SK-N-SH (cell line): Measurements from ENCODE around the gene ADH1B. TPM values are rescaled to one million over a fixed set of nuclear protein-coding genes. Genes with fewer than 3 reads are reported as not detected.

ENCODE experiments used
- CTCF ChIA-PET: fragments of 300-600, 350-600 bp; formaldehyde crosslinking; extraction: SDS; loops from one replicate; lab custom pipeline; 2021; lab: Yijun Ruan, JAX
- POLR2A ChIA-PET: fragments of 350-600 bp; sonication (Branson Sonifier 250); formaldehyde crosslinking; extraction: SDS; loops from one replicate; lab custom pipeline; 2020; ENCODE audit warnings: antibody characterized with exemption, inconsistent platforms; lab: Yijun Ruan, JAX
- DNase-seq: peaks from one replicate; pipeline ENCODE4 v3.0.0; 2012
- H2AFZ ChIP-seq: fragments of 200-600 bp; sonication (generic); 2 replicates; pipeline ENCODE4 v1.8.1; 2016; ENCODE audit warnings: antibody characterized with exemption, mild to moderate bottlenecking, low read depth
- H3F3A ChIP-seq: fragments of 200-600 bp; sonication (generic); replicated peaks from 2 replicates; pipeline ENCODE3; 2016; ENCODE audit warnings: antibody characterized with exemption, mild to moderate bottlenecking; ENCODE audit not compliant: insufficient read depth
- H3K27ac ChIP-seq, 2 experiments: fragments of 200-500 bp in 1 of 2; fragments of 200-600 bp in 1 of 2; sonication (Bioruptor generic) in 1 of 2; sonication (generic), shearing (Covaris generic) in 1 of 2; 2 replicates each; pipeline versions ENCODE4 v1.5.1 to v1.6.1; 2014 to 2016; ENCODE audit warnings: low read depth in 2 of 2, inconsistent platforms in 1 of 2, low read length in 1 of 2, mild to moderate bottlenecking in 1 of 2, mixed read lengths in 1 of 2
- H3K27me3 ChIP-seq: fragments of 200-600 bp; sonication (generic), shearing (Covaris generic); 2 replicates; pipeline ENCODE4 v1.6.1; 2016; ENCODE audit warnings: mixed run types; ENCODE audit not compliant: insufficient read depth
- H3K36me3 ChIP-seq, 2 experiments: fragments of 200-500 bp in 1 of 2; fragments of 200-600 bp in 1 of 2; sonication (Bioruptor generic) in 1 of 2; sonication (generic) in 1 of 2; replicated peaks in 1 of 2; 2 replicates each; pipeline versions ENCODE3 to v1.5.1; 2014 to 2016; ENCODE audit warnings: low read length in 1 of 2, mild to moderate bottlenecking in 1 of 2; ENCODE audit not compliant: insufficient read depth in 2 of 2, control insufficient read depth in 1 of 2
- H3K4me1 ChIP-seq, 2 experiments: fragments of 200-500 bp in 1 of 2; fragments of 200-600 bp in 1 of 2; sonication (Bioruptor generic) in 1 of 2; sonication (generic), shearing (Covaris generic) in 1 of 2; 2 replicates each; pipeline versions ENCODE4 v1.5.1 to v1.6.1; 2014 to 2016; ENCODE audit warnings: low read depth in 1 of 2, low read length in 1 of 2, mixed run types in 1 of 2; ENCODE audit not compliant: insufficient read depth in 2 of 2, control insufficient read depth in 1 of 2
- H3K4me2 ChIP-seq: fragments of 200-600 bp; sonication (generic), shearing (Covaris generic); 2 replicates; pipeline ENCODE4 v1.6.1; 2017; ENCODE audit warnings: mixed run types
- H3K4me3 ChIP-seq, 2 experiments: fragments of 200-500 bp in 1 of 2; fragments of 200-600 bp in 1 of 2; sonication (Bioruptor generic) in 1 of 2; sonication (generic), shearing (Covaris generic) in 1 of 2; 2 replicates each; pipeline versions ENCODE4 v1.5.1 to v1.8.1; 2014 to 2016; ENCODE audit warnings: low read depth in 2 of 2, inconsistent platforms in 1 of 2, low read length in 1 of 2, mild to moderate bottlenecking in 1 of 2, mixed read lengths in 1 of 2, moderate library complexity in 1 of 2
- H3K79me2 ChIP-seq: fragments of 200-600 bp; sonication (generic); 2 replicates; pipeline ENCODE4 v1.8.1; 2017; ENCODE audit warnings: mild to moderate bottlenecking; ENCODE audit not compliant: insufficient read depth
- H3K9ac ChIP-seq: fragments of 200-600 bp; sonication (generic); 2 replicates; pipeline ENCODE4 v1.6.1; 2017; ENCODE audit warnings: mixed run types
- H3K9me2 ChIP-seq: fragments of 200-600 bp; sonication (generic); 2 replicates; pipeline ENCODE4 v1.6.1; 2017; ENCODE audit warnings: mixed run types
- H3K9me3 ChIP-seq: fragments of 200-600 bp; sonication (generic); 2 replicates; pipeline ENCODE4 v1.6.1; 2017; ENCODE audit warnings: mixed run types, mild to moderate bottlenecking, moderate library complexity
- H4K20me1 ChIP-seq: fragments of 200-600 bp; sonication (generic); 2 replicates; pipeline ENCODE4 v1.6.1; 2017; ENCODE audit warnings: mild to moderate bottlenecking, mixed run types; ENCODE audit not compliant: insufficient read depth
- GABPA ChIP-seq: IDR thresholded peaks from 2 replicates; pipeline ENCODE4 v1.4.0; 2012; ENCODE audit warnings: low read depth, mild to moderate bottlenecking
- GATA2 ChIP-seq: sonication (generic); formaldehyde crosslinking; IDR thresholded peaks from 2 replicates; pipeline ENCODE4 v1.5.0; 2020; ENCODE audit warnings: mild to moderate bottlenecking, missing genetic modification reagents
- MXI1 ChIP-seq: IDR thresholded peaks from 2 replicates; pipeline ENCODE4 v1.6.1; 2012; ENCODE audit warnings: mild to moderate bottlenecking, low read depth, low read length, improper control_type of control experiment
- NFIC ChIP-seq: IDR thresholded peaks from 2 replicates; pipeline ENCODE4 v1.4.0; 2012; ENCODE audit warnings: borderline replicate concordance
- NRF1 ChIP-seq: IDR thresholded peaks from 2 replicates; pipeline ENCODE4 v1.6.1; 2012; ENCODE audit warnings: low read depth, mild to moderate bottlenecking, low read length
- polyA plus RNA-seq, 3 experiments: library from polyadenylated mRNA; depleted of rRNA; stranded (reverse); fragments of >200 nt; gene quantifications; 2 replicates each; pipeline ENCODE4 v1.2.3, GENCODE V29; 2012
- TF ChIP-seq, protein P1 (sequence below): fragments of 200-600 bp; sonication (generic); IDR thresholded peaks from 2 replicates; pipeline ENCODE4 v1.6.1; 2017; ENCODE audit warnings: antibody characterized with exemption, mild to moderate bottlenecking, moderate library complexity
- TF ChIP-seq, protein P2 (sequence below): IDR thresholded peaks from 2 replicates; pipeline ENCODE4 v1.4.0; 2012; ENCODE audit warnings: low read depth, borderline replicate concordance

ADH1B gene
- polyA plus RNA-seq, 1 of the 3 experiments (the other 2 are of a cell fraction): not detected

- TF ChIP-seq, protein P1, sequence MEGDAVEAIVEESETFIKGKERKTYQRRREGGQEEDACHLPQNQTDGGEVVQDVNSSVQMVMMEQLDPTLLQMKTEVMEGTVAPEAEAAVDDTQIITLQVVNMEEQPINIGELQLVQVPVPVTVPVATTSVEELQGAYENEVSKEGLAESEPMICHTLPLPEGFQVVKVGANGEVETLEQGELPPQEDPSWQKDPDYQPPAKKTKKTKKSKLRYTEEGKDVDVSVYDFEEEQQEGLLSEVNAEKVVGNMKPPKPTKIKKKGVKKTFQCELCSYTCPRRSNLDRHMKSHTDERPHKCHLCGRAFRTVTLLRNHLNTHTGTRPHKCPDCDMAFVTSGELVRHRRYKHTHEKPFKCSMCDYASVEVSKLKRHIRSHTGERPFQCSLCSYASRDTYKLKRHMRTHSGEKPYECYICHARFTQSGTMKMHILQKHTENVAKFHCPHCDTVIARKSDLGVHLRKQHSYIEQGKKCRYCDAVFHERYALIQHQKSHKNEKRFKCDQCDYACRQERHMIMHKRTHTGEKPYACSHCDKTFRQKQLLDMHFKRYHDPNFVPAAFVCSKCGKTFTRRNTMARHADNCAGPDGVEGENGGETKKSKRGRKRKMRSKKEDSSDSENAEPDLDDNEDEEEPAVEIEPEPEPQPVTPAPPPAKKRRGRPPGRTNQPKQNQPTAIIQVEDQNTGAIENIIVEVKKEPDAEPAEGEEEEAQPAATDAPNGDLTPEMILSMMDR: no peak
Observed at GRCh38 chr4:99273704-99274103, 47.5 kb downstream of the ADH1B start (continued).

GRCh38 chr4:99264927-99265326 is 56.3 kb downstream of the ADH1B start:
- H3K9me2 ChIP-seq: no peaks in the 10 kb centered on the region
- no peak for DNase-seq
- no peaks in the 10 kb centered on the region for H3K4me1 ChIP-seq
- CTCF ChIA-PET: no interaction called here
- H3K4me3 ChIP-seq: no peak overlapping the region
- TF ChIP-seq NFIC: no peak
- no peak for TF ChIP-seq NRF1
- no peak for TF ChIP-seq MXI1
- TF ChIP-seq, protein P2, sequence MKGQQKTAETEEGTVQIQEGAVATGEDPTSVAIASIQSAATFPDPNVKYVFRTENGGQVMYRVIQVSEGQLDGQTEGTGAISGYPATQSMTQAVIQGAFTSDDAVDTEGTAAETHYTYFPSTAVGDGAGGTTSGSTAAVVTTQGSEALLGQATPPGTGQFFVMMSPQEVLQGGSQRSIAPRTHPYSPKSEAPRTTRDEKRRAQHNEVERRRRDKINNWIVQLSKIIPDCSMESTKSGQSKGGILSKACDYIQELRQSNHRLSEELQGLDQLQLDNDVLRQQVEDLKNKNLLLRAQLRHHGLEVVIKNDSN: no peak
- TF ChIP-seq GABPA: no peak
- no peak for TF ChIP-seq GATA2 (CRISPR knock-in tag)
- TF ChIP-seq, all 33 proteins: peak for 0
- POLR2A ChIA-PET: no interaction called here
- H3K79me2 ChIP-seq: no peaks in the 10 kb centered on the region
- H4K20me1 ChIP-seq: no peaks in the 10 kb centered on the region
- H3K27me3 ChIP-seq: no peaks in the 10 kb centered on the region
- no peak overlapping the region for H3K4me2 ChIP-seq
- no peak overlapping the region for H2AFZ ChIP-seq
- no peaks in the 10 kb centered on the region for H3K36me3 ChIP-seq
- H3K27ac ChIP-seq: no peak overlapping the region
- no peak overlapping the region for H3K9ac ChIP-seq
- H3F3A ChIP-seq: no peaks in the 10 kb centered on the region
- H3K9me3 ChIP-seq: no peaks in the 10 kb centered on the region

Other genes with a start within 250 kb of the ADH1B start
- 111 and 159 TPM in 2 replicates for gene ADH5, start 232.6 kb downstream of the ADH1B start, polyA plus RNA-seq (2012; rRNA removed)
- not detected in 2 replicates for gene ADH4, start 177.1 kb downstream of the ADH1B start, polyA plus RNA-seq (2012; rRNA removed)
- gene ADH6, start 102.2 kb downstream of the ADH1B start, polyA plus RNA-seq (2012; rRNA removed): not detected in 2 replicates
- gene ADH1A, start 30.4 kb downstream of the ADH1B start, polyA plus RNA-seq (2012; rRNA removed): not detected in 2 replicates
- not detected in 2 replicates for gene ADH1C, start 31.3 kb upstream of the ADH1B start, polyA plus RNA-seq (2012; rRNA removed)
- not detected in 2 replicates for gene ADH7, start 113.9 kb upstream of the ADH1B start, polyA plus RNA-seq (2012; rRNA removed)
- gene C4orf17, start 189.6 kb upstream of the ADH1B start, polyA plus RNA-seq (2012; rRNA removed): not detected in 2 replicates
- gene TRMT10A, start 242.6 kb upstream of the ADH1B start, polyA plus RNA-seq (2012; rRNA removed): 2.4 and 3.0 TPM in 2 replicates